IMR-90 (cell line): ENCODE results near the gene RPS6KA2. TPM values are rescaled to one million over a fixed set of nuclear protein-coding genes. Genes with fewer than 3 reads are reported as not detected.

Source experiments
- ATAC-seq: fragments of 200-7000 bp; cut with Tn5 transposase; 2 replicates; pipeline ENCODE4 v1.9.1; 2020; ENCODE audit warnings: low read depth, mild to moderate bottlenecking, moderate library complexity
- BruUV-seq: library from RNA; stranded (reverse); fragments of 400-500 nt; replicated peaks from 2 replicates; lab custom pipeline; 2021; lab: Mats Ljungman, UMichigan
- CTCF ChIA-PET: fragments of 300-600 bp; formaldehyde crosslinking; extraction: SDS; loops from one replicate; lab custom pipeline; 2021; ENCODE audit warnings: antibody characterized with exemption; lab: Yijun Ruan, JAX
- POLR2A ChIA-PET: fragments of 300-600 bp; sonication (Branson Sonifier 250); formaldehyde crosslinking; loops from one replicate; lab custom pipeline; 2022; ENCODE audit warnings: antibody characterized with exemption; ENCODE audit not compliant: unreplicated experiment; lab: Charles Lee
- DNase-seq: peaks from one replicate; pipeline ENCODE4 v3.0.0; 2013
- H2AFZ ChIP-seq: replicated peaks from 2 replicates; pipeline ENCODE3; 2013; ENCODE audit warnings: low read length, mild to moderate bottlenecking; ENCODE audit not compliant: poor library complexity
- H2AK5ac ChIP-seq: 2 replicates; pipeline ENCODE4 v1.6.1; 2013; ENCODE audit warnings: low read depth, low read length, inconsistent platforms
- H2AK9ac ChIP-seq: replicated peaks from 2 replicates; pipeline ENCODE3; 2013; ENCODE audit warnings: mild to moderate bottlenecking, low read depth, low read length, moderate library complexity; ENCODE audit not compliant: poor library complexity
- H2BK120ac ChIP-seq: 2 replicates; pipeline ENCODE4 v1.6.1; 2013; ENCODE audit warnings: low read depth, low read length, inconsistent platforms
- H2BK15ac ChIP-seq: 3 replicates; pipeline ENCODE4 v1.6.1; 2013; ENCODE audit warnings: low read depth, low read length, inconsistent platforms
- H2BK20ac ChIP-seq: 2 replicates; pipeline ENCODE4 v1.6.1; 2013; ENCODE audit warnings: low read depth, mild to moderate bottlenecking, inconsistent platforms, low read length, moderate library complexity
- H2BK5ac ChIP-seq: 2 replicates; pipeline ENCODE4 v1.6.1; 2013; ENCODE audit warnings: mild to moderate bottlenecking, low read depth, low read length, inconsistent platforms; ENCODE audit not compliant: poor library complexity, severe bottlenecking
- H3K14ac ChIP-seq: replicated peaks from 2 replicates; pipeline ENCODE4 v1.6.1; 2013; ENCODE audit warnings: low read depth, low read length, inconsistent platforms
- H3K18ac ChIP-seq: 2 replicates; pipeline ENCODE4 v1.6.1; 2013; ENCODE audit warnings: low read depth, low read length, control low read depth
- H3K23ac ChIP-seq: 2 replicates; pipeline ENCODE4 v1.6.1; 2013; ENCODE audit warnings: low read depth, low read length, inconsistent platforms
- H3K27ac ChIP-seq: 2 replicates; pipeline ENCODE4 v1.5.1; 2013; ENCODE audit warnings: mild to moderate bottlenecking, control low read depth, low read length; ENCODE audit not compliant: insufficient read depth
- H3K27me3 ChIP-seq: 2 replicates; pipeline ENCODE4 v1.6.1; 2013; ENCODE audit warnings: low read length; ENCODE audit not compliant: control insufficient read depth, insufficient read depth
- H3K36me3 ChIP-seq: 2 replicates; pipeline ENCODE4 v1.6.1; 2013; ENCODE audit warnings: low read length, mixed read lengths; ENCODE audit not compliant: control insufficient read depth, insufficient read depth
- H3K4ac ChIP-seq: 2 replicates; pipeline ENCODE4 v1.6.1; 2013; ENCODE audit warnings: low read depth, low read length, inconsistent platforms
- H3K4me1 ChIP-seq: 2 replicates; pipeline ENCODE4 v1.6.1; 2013; ENCODE audit warnings: low read length, mixed read lengths; ENCODE audit not compliant: control insufficient read depth, insufficient read depth
- H3K4me2 ChIP-seq: 2 replicates; pipeline ENCODE4 v1.6.1; 2013; ENCODE audit warnings: low read depth, mild to moderate bottlenecking, control low read depth, low read length, moderate library complexity
- H3K4me3 ChIP-seq: 2 replicates; pipeline ENCODE4 v1.5.1; 2013; ENCODE audit warnings: low read depth, mild to moderate bottlenecking, control low read depth, low read length, moderate library complexity; ENCODE audit not compliant: insufficient read depth
- H3K56ac ChIP-seq: 2 replicates; pipeline ENCODE4 v1.6.1; 2013; ENCODE audit warnings: low read length, inconsistent platforms; ENCODE audit not compliant: insufficient read depth; ENCODE audit errors: extremely low read depth
- H3K79me1 ChIP-seq, 2 experiments: 2 replicates each; pipeline ENCODE4 v1.6.1; 2013; ENCODE audit warnings: low read length in 2 of 2, inconsistent platforms in 1 of 2, low read depth in 1 of 2
- H3K9ac ChIP-seq: 2 replicates; pipeline ENCODE4 v1.6.1; 2013; ENCODE audit warnings: low read depth, low read length, control low read depth
- H3K9me1 ChIP-seq: 2 replicates; pipeline ENCODE4 v1.6.1; 2013; ENCODE audit warnings: low read length, inconsistent platforms; ENCODE audit not compliant: insufficient read depth
- H3K9me3 ChIP-seq: 2 replicates; pipeline ENCODE4 v1.6.1; 2013; ENCODE audit warnings: low read length; ENCODE audit not compliant: control insufficient read depth, insufficient read depth
- H4K20me1 ChIP-seq: 2 replicates; pipeline ENCODE4 v1.6.1; 2013; ENCODE audit warnings: low read length, inconsistent platforms; ENCODE audit not compliant: insufficient read depth
- H4K5ac ChIP-seq: 2 replicates; pipeline ENCODE4 v1.6.1; 2013; ENCODE audit warnings: mild to moderate bottlenecking, low read depth, low read length, control low read depth
- H4K8ac ChIP-seq, 2 experiments: 2 replicates each; pipeline ENCODE4 v1.6.1; 2013; ENCODE audit warnings: low read depth in 2 of 2, low read length in 2 of 2, control low read depth in 1 of 2, inconsistent platforms in 1 of 2
- H4K91ac ChIP-seq: 2 replicates; pipeline ENCODE4 v1.6.1; 2013; ENCODE audit warnings: low read depth, low read length, inconsistent platforms; ENCODE audit not compliant: insufficient read depth
- BHLHE40 ChIP-seq: fragments of 150-350 bp; IDR thresholded peaks from 2 replicates; pipeline ENCODE4 v1.6.1; 2016; ENCODE audit warnings: mild to moderate bottlenecking, low read depth, low read length
- CEBPB ChIP-seq: IDR thresholded peaks from 2 replicates; pipeline ENCODE4 v1.6.1; 2012; ENCODE audit warnings: low read depth, low read length, improper control_type of control experiment
- CHD1 ChIP-seq: IDR thresholded peaks from 2 replicates; pipeline ENCODE4 v1.6.1; 2012; ENCODE audit warnings: low read depth, low read length, improper control_type of control experiment
- FOS ChIP-seq: fragments of 150-350 bp; IDR thresholded peaks from 2 replicates; pipeline ENCODE4 v1.6.1; 2016; ENCODE audit warnings: low read depth, low read length
- MAFK ChIP-seq: IDR thresholded peaks from 2 replicates; pipeline ENCODE4 v1.6.1; 2012; ENCODE audit warnings: low read depth, low read length, improper control_type of control experiment
- MAZ ChIP-seq: IDR thresholded peaks from 2 replicates; pipeline ENCODE4 v1.6.1; 2012; ENCODE audit warnings: low read depth, mild to moderate bottlenecking, low read length, improper control_type of control experiment, moderate library complexity, borderline replicate concordance
- MXI1 ChIP-seq: IDR thresholded peaks from 2 replicates; pipeline ENCODE4 v1.6.1; 2012; ENCODE audit warnings: low read depth, mild to moderate bottlenecking, low read length, moderate library complexity, borderline replicate concordance
- NFE2L2 ChIP-seq: fragments of 150-350 bp; IDR thresholded peaks from 2 replicates; pipeline ENCODE4 v1.6.1; 2016; ENCODE audit warnings: low read depth, mild to moderate bottlenecking, low read length
- POLR2A ChIP-seq: IDR thresholded peaks from 2 replicates; pipeline ENCODE4 v1.6.1; 2012; ENCODE audit warnings: mild to moderate bottlenecking, low read depth, low read length
- RAD21 ChIP-seq: IDR thresholded peaks from 2 replicates; pipeline ENCODE4 v1.6.1; 2012; ENCODE audit warnings: low read length, improper control_type of control experiment
- RCOR1 ChIP-seq: IDR thresholded peaks from 2 replicates; pipeline ENCODE4 v1.6.1; 2012; ENCODE audit warnings: mild to moderate bottlenecking, low read length, improper control_type of control experiment; ENCODE audit not compliant: insufficient replicate concordance
- RFX5 ChIP-seq: IDR thresholded peaks from 2 replicates; pipeline ENCODE4 v1.8.0; 2012; ENCODE audit warnings: low read depth, mild to moderate bottlenecking, low read length, moderate library complexity
- whole genome bisulfite sequencing, 2 experiments: methylation state at CpG; one replicate each; pipeline versions ENCODE4 v1.1.5 to v1.1.7; 2013; ENCODE audit warnings: missing lambda C conversion rate in 2 of 2; ENCODE audit not compliant: insufficient read length in 1 of 2; ENCODE audit errors: extremely low coverage in 2 of 2; 5-methylcytosine and 5-hydroxymethylcytosine counted together
- dilution Hi-C: fragments of 300-500 bp; cut with HindIII; formaldehyde crosslinking; loops from one replicate; pipeline ENCODE4 v1.14.3; 2018; ENCODE audit warnings: low sequenced_read_pairs; ENCODE audit not compliant: unreplicated experiment
- in situ Hi-C: fragments of 300-500 bp; cut with MboI; formaldehyde crosslinking; loops from 3 replicates; pipeline ENCODE4 v1.14.3; 2019; ENCODE audit warnings: low sequenced_read_pairs, inconsistent platforms, mixed read lengths
- intact Hi-C: fragments of 100-400 bp; cut with micrococcal nuclease; formaldehyde crosslinking; loops from 2 replicates; pipeline ENCODE4 v1.10.0; 2022
- polyA plus RNA-seq, 3 experiments: library from polyadenylated mRNA; depleted of rRNA; stranded (reverse); fragments of >200 nt; gene quantifications; 2 replicates each; pipeline ENCODE4 v1.2.3, GENCODE V29; 2012; ENCODE audit warnings: low replicate concordance in 1 of 3
- total RNA-seq: library from RNA; depleted of rRNA; stranded (reverse); fragments of >200 nt; gene quantifications from 2 replicates; pipeline ENCODE4 v1.2.3, GENCODE V29; 2012
- TF ChIP-seq, protein P1 (sequence below): fragments of 150-350 bp; IDR thresholded peaks from 2 replicates; pipeline ENCODE4 v1.6.1; 2016; ENCODE audit warnings: low read depth, mild to moderate bottlenecking, low read length, moderate library complexity, borderline replicate concordance
- TF ChIP-seq, protein P2 (sequence below): conservative IDR thresholded peaks from 2 replicates; pipeline ENCODE4 v1.5.1; 2012; ENCODE audit warnings: mild to moderate bottlenecking, low read depth, low read length, improper control_type of control experiment
- TF ChIP-seq, protein P3 (sequence below): fragments of 150-350 bp; IDR thresholded peaks from 2 replicates; pipeline ENCODE4 v1.6.1; 2017; ENCODE audit warnings: mild to moderate bottlenecking, antibody characterized with exemption, low read length, low read depth

RPS6KA2 gene
- total and polyA plus RNA-seq, 2 of the 4 experiments (the other 2 are of a cell fraction): 26.9 to 31.3 TPM

DNA sequence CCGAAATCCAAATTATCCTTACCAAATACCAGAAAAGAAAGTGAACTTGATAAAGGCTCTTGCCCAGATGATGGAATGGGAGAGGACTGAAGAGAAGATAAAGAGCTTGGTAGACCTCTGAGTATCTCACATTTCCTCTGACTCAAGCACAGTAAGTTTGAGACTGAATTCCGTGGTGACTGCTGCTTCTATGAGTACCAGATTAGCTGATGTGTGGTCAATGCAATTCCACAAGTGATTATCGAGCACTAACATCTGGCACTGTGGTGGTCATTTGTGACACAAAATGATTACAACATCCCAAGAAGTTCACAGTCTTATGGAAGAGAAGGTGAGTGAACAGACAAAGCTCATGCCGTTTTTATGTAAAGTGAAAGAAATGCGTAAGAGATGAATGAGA lies 2.6 kb upstream of the RPS6KA2 start:
- H3K27me3 ChIP-seq: no peaks in the 10 kb centered on the region
- H3K56ac ChIP-seq: no peak overlapping the region
- POLR2A ChIA-PET: no interaction called here
- DNase-seq: peak; percentile 89
- no peaks in the 10 kb centered on the region for H3K36me3 ChIP-seq
- H2BK20ac ChIP-seq: peak overlapping the region; percentile 24; the same call in 1 of the 2 replicates
- H2AK5ac ChIP-seq: no peak overlapping the region
- no peak overlapping the region for H3K4me3 ChIP-seq
- in situ Hi-C loops: loop anchor here (5.0 to 25.0 kb wide), 2 partner anchors 67 to 358 kb away; partner anchors contain the start of gene CEP43
- no TSS peak for BruUV-seq
- H3K79me1 ChIP-seq: peaks cover 0 to 16% of the 10 kb centered on the region in 2 experiments; a peak in 2 of 4 replicates
- no peaks in the 10 kb centered on the region; the same call in 1 of the 2 replicates for H4K20me1 ChIP-seq
- no peak overlapping the region for H2BK120ac ChIP-seq
- intact Hi-C loops: loop anchor here (5.0 kb wide), 3 partner anchors 77 to 368 kb away; partner anchors contain the start of gene CEP43
- no peaks in the 10 kb centered on the region for H3K9me3 ChIP-seq
- no peak overlapping the region for H4K5ac ChIP-seq
- no peak overlapping the region for H3K9ac ChIP-seq
- no peak overlapping the region; the same call in 1 of the 2 replicates for H3K4me2 ChIP-seq
- CTCF ChIA-PET: interaction anchor here (0.9 kb wide), 1 partner anchor 13 kb away, joined by 3 read pairs; no protein-coding TSS in a partner anchor
- dilution Hi-C loops: no loop called here
- 86% methylated on average over 2 of the region's 5 CpGs; no CpG with 5 or more reads in 1 of the 2 experiments for WGBS, 2 experiments
- H3K9me1 ChIP-seq: peaks cover 9% of the 10 kb centered on the region
- H3K4me1 ChIP-seq: peaks cover 9% of the 10 kb centered on the region
- H4K91ac ChIP-seq: 0 out of 2 replicates have a peak overlapping the region, but pooled peaks have one; percentile 26
- no peak overlapping the region for H3K18ac ChIP-seq
- peak overlapping the region; percentile 50; the same call in 1 of the 2 replicates for H3K23ac ChIP-seq
- no peak overlapping the region for H2BK5ac ChIP-seq
- H2AFZ ChIP-seq: no peak overlapping the region
- H3K14ac ChIP-seq: no peak overlapping the region
- no peak overlapping the region; the same call in 2 of the 3 replicates for H2BK15ac ChIP-seq
- H2AK9ac ChIP-seq: no peak overlapping the region
- ATAC-seq: no peak
- H4K8ac ChIP-seq: no peak overlapping the region
- no peak overlapping the region for H3K27ac ChIP-seq
- TF ChIP-seq, protein P1, sequence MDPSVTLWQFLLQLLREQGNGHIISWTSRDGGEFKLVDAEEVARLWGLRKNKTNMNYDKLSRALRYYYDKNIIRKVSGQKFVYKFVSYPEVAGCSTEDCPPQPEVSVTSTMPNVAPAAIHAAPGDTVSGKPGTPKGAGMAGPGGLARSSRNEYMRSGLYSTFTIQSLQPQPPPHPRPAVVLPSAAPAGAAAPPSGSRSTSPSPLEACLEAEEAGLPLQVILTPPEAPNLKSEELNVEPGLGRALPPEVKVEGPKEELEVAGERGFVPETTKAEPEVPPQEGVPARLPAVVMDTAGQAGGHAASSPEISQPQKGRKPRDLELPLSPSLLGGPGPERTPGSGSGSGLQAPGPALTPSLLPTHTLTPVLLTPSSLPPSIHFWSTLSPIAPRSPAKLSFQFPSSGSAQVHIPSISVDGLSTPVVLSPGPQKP: no peak
- TF ChIP-seq POLR2A: no peak
- no peak for TF ChIP-seq CHD1
- TF ChIP-seq, protein P2, sequence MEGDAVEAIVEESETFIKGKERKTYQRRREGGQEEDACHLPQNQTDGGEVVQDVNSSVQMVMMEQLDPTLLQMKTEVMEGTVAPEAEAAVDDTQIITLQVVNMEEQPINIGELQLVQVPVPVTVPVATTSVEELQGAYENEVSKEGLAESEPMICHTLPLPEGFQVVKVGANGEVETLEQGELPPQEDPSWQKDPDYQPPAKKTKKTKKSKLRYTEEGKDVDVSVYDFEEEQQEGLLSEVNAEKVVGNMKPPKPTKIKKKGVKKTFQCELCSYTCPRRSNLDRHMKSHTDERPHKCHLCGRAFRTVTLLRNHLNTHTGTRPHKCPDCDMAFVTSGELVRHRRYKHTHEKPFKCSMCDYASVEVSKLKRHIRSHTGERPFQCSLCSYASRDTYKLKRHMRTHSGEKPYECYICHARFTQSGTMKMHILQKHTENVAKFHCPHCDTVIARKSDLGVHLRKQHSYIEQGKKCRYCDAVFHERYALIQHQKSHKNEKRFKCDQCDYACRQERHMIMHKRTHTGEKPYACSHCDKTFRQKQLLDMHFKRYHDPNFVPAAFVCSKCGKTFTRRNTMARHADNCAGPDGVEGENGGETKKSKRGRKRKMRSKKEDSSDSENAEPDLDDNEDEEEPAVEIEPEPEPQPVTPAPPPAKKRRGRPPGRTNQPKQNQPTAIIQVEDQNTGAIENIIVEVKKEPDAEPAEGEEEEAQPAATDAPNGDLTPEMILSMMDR: no peak
- TF ChIP-seq NFE2L2: no peak
- no peak for TF ChIP-seq RAD21
- no peak for TF ChIP-seq RFX5
- TF ChIP-seq MAFK: no peak
- TF ChIP-seq CEBPB: peak; percentile 84
- no peak for TF ChIP-seq MAZ
- TF ChIP-seq BHLHE40: peak; percentile 20; the same call in 1 of the 2 replicates
- no peak for TF ChIP-seq MXI1
- TF ChIP-seq, protein P3, sequence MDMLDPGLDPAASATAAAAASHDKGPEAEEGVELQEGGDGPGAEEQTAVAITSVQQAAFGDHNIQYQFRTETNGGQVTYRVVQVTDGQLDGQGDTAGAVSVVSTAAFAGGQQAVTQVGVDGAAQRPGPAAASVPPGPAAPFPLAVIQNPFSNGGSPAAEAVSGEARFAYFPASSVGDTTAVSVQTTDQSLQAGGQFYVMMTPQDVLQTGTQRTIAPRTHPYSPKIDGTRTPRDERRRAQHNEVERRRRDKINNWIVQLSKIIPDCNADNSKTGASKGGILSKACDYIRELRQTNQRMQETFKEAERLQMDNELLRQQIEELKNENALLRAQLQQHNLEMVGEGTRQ: no peak
- no peak for TF ChIP-seq RCOR1
- TF ChIP-seq FOS: no peak
- H3K4ac ChIP-seq: 0 out of 2 replicates have a peak overlapping the region, but pooled peaks have one; percentile 17
